Measurements from ENCODE around the gene SRP68.
A peak's percentile ranks its signal among the peaks of the same experiment; 100 is the strongest.

SRP68 gene

DNA sequence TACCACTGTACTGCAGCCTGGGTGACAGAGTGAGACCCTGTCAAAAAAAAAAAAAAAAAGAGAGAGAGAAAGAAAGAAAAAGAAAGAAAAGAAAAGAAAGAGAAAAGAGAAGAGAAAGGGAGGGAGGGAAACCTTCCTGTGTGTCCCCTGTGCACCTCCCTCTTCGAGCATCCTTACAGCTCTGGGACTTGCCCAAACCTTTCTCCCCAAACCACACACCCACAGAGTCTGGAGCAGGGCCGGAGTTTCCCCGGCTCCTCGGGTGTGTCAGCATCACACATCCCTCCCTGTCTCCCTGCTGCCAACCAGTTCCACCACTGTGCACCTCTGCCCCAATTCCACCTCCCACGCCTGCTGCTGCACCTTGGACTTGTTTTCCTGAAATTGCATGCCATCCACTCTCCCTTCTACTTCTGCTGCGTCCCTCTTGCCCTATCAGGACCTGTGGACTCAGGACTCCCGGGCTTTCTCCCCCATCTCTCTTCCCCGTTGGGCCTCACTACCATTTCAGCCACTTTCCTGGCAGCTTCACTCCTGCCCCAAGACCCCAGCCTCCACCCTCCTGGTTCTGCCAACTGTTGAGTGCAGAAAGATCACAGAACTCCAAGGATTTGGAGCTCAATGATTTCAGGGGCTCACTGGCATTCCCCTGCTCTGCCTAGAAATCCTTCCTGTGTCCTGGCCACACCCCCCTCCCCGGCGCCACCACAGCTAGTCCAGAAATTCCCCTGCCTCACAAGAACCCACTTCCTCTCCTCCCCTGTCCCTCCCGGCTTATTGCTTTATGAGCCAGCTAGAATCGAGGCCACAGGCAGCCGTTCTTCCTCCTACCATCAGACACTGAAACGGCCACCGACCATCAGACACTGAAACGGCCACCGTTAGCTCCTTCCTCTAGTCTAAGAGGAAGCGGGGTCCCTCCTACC is 75.4 kb downstream of the SRP68 start:
- DNase-seq (ENCODE audit: low spot score): peak; percentile 25

DNA sequence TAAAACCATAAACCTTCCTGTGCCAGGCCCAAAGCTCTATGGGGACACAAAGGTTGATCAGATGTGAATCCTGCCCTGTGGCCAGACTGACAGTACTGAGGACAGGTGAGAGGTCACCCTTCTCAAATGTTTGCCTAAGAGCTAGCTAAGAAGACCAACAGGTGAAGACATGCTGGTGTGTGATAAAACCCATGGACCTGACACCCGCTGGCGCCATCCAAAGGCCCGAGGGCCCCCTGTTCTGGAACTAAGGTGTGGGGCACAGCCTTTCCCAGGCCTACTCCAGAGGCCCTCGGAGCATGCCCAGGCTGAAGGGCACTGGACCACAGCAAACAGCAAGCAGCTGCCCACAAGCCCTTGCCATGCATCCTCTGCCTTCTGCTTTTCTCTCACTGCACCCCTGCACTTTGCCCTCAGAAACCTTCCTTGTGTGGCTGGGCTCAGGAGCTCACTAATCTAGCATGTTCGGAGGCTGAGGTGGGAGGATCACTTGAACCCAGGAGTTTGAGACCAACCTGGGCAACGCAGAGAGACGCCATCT is 76.9 kb downstream of the SRP68 start:
- DNase-seq (ENCODE audit: low spot score): no peak

DNA sequence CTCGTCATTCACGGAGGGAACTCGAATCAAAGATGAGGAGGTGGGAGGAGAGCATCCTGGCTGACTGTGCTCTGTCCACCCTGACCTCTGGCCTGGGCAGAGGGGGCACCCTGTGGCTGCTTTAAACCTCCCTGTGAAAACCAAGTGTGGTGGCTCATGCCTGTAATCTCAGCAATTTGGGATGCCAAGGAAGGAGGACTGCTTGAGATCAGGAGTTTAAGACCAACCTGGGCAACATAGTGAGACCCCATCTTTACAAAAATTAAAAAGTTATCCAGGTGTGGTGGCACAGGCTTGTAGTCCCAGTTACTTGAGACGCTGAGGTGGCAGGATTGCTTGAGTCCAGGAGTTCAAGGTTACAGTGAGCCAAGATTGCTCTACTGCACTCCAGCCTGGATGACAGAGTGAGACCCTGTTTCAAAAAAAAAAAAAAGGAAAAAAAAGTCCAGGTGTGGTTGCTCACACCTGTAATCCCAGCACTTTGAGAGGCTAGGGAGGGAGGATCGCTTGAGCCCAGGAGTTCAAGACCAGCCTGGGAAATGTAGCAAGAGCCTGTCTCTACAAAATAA is 77.4 kb downstream of the SRP68 start:
- no peak for DNase-seq (ENCODE audit: low spot score)

DNA sequence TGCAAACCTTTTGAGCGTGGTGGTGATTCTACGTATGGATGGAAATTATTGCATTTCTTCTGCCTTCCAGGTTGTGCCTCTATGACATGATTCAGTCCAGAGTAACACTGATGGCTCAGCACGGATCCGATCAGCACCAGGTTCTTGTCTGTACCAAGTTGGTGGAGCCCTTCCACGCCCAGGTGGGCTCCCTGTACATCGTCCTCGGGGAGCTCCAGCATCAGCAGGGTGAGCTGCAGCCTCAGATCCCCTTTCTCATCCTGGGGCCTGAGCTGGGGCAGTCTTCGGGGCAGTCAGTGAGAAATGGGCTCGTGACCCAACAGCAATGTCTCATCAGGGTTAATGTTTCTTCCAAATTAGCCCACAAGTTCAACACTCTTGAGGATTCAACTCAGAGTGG is 80.9 kb downstream of the SRP68 start:
- no peak for DNase-seq (ENCODE audit: low spot score)
